ENCODE measurements around the gene TM4SF4.
"Not testable (repeated sequence)": the region's sequence is repeated elsewhere in the genome, so short reads cannot be mapped to it uniquely, and the experiment has no call there.

The TM4SF4 gene, protein sequence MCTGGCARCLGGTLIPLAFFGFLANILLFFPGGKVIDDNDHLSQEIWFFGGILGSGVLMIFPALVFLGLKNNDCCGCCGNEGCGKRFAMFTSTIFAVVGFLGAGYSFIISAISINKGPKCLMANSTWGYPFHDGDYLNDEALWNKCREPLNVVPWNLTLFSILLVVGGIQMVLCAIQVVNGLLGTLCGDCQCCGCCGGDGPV

DNA sequence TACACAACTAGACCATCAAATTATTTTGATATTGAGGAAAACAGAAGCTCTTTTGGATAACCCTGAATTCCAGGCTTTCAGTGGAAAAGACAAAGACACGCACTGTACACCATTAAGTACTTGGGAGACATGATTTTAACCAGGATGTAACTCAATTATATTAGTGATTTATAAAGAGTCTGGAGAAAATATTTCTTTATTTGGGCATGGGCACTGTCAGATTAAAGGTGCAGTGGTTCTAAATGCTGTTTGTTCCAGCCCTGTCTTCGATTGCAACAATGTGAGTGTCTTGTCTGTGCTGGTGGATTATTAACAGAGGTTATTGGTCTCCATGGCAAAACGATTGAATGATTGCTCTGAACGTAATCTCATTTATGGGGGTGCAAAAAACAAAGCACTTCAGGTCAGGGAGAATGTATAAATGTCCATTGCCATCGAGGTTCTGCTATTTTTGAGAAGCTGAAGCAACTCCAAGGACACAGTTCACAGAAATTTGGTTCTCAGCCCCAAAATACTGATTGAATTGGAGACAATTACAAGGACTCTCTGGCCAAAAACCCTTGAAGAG is at the start of gene TM4SF4:
TSS of gene TM4SF4 (plus strand) at position 448 of the 568 bp plus-strand sequence. CDS start 181 bp downstream, outside the sequence.
- DNase-seq, result no peak

DNA sequence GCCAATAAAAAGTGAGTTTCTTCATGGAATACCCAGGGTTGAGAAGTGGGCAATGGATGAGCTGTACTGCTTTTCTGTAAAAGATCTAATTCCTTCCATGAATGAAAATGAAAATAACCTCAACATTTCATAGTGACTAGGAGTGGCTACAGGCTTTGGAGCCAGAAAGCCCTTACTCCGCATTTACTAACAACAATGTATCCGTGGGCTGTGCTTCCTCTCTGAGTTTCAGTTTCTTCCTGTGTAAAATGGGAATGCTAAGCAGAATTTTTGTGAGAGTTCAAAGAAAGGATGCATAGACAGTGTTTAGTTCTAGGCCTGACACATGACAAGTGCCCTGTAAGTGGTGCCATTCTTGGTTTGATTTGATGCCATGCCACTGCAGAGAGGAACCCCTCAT is 49.6 kb upstream of the TM4SF4 start:
- DNase-seq, result no peak

DNA sequence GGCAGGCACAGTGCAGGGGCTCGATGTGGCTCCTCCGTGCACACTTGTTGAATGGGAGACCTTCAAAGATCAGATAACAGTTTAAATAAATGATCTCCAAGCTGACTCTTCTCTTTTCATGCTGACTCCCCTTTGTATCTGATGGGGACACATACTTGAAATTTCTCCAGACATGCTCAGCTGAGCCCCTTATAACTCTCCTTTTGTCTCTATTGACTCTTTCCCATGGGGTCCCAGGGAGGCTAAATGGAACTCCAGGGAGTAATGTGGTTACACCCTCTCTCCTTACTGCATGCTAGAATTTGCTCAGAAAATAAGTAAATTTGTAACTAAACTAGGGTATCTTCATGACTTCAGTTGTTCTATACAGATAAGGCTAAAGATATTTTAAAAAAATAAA is 48.2 kb upstream of the TM4SF4 start:
- no peak for DNase-seq

DNA sequence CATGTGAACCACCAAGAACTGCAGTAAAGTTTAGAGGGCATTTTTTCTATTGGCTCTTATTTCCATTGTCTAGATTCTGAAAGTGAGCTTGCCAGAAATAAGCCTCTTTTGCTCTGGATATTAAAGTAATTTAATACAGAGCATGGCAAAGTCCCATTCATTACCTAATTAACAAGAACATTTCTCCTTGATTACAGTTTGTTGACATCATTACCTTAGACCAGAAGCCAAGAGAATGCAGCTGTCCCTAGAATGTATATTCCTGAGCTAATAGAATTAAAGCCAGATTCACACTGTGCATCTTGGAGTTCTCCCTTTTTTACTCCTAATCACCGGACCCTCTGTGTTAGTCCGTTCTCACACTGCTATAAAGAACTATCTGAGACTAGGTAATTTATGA is 46.4 kb upstream of the TM4SF4 start:
- no peak for DNase-seq

DNA sequence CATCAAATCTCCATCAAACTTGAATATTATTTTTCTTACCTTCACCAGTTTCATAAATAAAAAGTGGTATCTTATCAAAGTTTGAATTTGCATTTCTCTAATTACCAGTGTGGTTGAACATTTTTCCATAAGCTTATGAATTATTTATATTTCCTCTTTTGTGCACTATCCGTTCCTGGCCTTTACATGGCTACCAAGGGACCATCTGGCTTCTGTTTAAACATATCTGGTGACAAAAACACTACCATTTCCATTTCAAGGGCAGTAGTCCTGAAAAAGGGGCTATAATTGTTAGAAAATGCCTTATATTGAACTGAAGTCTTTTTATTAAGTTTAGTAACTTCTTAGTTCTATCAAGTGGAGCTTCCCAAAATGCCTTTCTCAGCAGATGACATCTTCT is 44.3 kb upstream of the TM4SF4 start:
- DNase-seq, result no peak

DNA sequence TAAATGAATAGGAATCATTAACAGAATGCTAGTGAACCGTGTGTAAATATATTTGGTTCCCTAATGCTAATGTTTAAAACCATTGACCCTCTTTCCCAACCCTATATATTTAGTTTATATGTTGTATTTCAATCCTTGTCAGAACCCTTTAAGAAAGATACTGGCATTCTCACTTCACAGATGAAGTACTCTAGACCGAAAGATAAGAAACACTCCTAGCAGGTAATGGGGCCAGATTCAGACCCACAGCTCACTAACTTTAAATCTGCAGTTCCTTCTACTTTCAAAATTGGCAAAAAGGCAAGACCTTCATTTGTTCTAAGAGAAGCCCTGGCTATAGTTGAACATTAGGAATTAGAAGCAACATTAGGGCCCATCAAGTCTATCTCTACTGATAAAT is 42.3 kb upstream of the TM4SF4 start:
- no peak for DNase-seq

DNA sequence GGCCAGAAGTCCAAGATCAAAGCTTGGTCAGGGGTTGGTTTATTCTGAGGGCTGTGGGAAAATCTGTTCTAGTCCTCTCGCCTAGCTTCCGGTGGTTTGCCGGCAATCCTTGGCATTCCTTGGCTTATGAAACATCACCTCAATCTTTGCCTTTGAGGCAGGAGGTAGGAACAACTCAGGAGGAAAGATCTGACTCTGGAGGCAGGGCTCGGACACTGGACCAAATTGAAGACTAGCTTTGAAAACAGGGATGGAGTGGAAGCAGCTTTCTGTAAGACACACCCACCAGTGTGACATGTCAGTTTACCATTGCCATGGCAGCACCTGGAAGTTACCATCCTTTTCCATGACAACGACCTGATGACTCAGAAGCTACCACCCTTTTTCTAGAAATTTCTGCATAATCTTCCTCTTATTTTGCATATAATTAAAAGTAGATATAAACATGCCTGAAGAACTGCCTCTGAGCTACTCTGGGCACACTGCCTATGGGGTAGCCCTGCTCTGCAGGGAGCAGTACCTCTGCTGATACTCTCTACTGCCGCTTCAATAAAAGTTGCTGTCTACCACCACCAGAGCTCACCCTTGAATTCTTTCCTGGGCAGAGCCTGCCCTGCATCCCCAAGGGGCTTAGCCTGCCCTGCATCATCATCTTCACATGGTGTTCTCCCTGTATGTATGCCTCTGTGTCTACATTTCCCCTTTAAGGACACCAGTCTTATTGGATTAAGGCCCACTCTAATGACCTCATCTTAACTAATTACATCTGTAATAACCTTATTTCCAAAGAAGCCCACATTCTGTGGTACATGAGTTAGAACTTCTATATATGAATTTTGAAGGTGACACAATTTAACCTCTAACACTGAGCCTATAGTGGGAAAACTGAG is 38.3 kb upstream of the TM4SF4 start:
- no peak for DNase-seq

DNA sequence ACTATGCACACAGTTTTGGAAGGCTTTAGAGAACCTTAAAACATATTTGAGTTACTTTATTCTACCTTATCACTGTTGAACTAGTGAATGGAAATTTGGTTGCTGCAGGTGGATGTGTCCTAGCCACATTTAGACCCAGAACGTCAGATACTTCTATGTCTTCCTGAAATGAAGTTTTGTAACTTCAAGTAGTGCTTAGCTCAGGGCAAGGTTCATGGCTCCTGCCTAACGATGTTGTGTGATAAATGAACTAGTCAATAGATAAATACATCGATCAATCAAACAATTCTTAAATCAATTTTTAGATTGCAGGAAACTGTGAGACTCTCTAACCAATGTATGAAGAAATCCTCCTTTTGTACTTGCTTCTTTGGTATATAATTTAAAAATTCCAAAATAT is 37.2 kb upstream of the TM4SF4 start:
- DNase-seq, result no peak

DNA sequence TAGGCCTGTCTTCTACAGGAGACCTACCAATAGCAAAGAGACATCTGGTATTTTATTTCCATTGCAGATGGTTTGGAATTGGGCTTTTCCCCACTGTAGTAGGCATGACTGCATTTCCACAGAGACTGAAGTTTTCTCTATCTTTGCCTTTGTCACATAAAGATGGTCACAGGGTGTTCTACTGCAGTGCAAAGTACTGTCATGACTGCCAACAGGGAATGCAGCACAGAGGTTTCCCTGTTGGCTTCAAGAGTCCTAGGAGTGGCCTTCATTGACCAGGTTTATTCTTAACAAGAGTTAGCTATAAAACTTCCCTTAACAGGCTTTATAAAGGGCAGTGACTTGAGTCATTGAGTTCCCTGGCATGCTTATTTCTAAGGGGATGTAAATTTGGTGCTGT is 36.8 kb upstream of the TM4SF4 start:
- no peak for DNase-seq

DNA sequence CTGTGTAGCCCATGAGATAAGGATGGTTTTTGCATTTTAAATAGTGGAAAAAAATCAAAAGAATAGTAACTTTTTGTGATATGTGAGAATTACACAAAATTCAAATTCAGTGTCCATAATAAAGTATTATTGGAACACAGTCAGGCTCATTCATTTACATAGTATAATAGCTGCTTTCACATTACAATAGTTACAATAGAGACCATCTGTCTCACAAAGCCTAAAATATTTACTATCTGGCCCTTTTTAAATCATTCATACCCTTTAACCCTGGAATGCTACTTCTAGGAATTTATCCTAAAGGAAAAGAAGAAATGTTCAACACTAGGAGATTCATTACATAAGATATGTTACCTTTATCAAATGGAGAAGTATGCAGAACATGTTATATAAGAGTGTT is 35.5 kb upstream of the TM4SF4 start:
- DNase-seq, result no peak

DNA sequence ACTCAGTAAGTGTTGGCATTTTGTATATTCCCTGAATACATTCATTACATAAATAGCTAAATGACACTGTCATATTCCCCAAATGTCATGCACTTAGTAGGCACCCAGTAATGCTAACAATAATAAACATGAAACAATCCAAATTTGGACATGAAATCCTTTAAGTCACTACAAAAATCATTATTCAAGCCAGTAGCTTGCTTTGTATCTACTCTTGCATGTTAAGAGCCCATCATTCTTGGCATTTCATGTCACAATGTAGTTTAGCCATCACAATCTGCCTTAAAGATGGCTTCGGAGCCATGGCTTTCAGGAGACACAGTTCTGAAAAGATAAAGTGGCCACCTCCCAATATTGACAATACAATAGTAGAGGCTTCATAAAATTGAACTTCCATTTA is 32.9 kb upstream of the TM4SF4 start:
- no peak for DNase-seq

DNA sequence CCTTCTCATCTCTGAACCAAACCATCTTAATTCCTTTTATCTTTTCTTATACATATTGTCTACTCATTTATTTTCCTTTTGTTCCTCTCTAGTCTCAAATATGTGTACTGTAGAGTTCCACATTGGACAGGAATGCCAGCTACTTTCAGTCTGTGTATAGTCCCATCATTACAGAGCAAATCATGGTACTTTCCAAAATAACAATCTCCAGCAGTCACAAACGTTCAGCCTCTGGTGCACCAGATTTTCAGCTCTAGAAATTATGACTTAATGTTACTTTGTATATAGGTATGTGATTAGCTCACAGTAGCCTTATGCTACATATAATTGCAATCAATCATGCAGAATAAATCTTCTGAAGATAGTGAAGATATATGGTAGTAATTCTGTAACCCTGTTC is 32.5 kb upstream of the TM4SF4 start:
- DNase-seq, result no peak

DNA sequence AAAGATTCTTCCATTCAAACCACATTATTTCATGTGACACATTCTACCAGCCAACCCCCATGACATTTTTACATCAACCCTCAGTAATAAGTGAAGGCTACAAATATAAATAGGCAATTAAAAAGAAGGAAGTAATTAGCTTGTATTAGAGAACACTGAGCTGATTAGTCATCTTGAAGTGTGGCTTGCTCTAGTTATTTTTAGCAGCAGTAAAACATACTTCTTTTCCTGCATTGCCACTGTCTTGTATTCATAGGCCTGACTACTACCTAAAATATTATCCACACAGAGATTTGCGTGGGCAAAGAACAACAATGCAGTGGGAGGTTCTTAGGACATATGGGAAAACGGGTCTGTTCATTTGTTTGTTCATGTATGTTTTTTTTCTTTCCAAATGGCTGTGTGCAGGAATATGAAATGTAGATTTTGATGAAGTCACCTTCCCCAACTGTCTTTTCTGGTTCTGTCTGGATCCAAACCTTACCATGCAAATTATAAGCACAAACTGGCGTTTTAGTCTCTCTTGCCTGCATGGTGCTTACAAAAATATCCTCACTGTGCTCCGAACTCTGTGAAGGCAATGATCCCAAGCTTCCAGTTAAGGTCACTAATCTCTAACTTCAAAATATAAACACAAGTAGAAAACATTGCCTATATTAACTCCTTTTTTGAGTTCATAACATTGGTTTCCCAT is 31.5 kb upstream of the TM4SF4 start:
- no peak for DNase-seq

DNA sequence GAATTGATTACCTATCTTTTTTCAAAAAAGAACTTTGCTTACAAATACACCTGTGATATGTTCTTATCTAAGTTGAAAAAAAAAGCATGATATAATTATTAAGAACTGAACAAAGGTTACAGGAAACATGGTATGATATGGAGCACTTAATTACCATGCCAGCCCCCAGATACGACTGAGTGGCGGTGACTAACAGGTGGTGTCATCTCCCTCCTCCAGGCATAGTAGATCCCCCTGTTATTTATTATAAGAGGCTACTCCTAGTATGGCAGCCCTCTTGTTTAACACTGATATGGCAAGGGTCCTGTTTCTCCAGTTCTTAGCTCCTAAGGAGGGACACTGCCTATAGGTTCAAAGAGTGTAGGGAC is 31.0 kb upstream of the TM4SF4 start:
- DNase-seq, result no peak

DNA sequence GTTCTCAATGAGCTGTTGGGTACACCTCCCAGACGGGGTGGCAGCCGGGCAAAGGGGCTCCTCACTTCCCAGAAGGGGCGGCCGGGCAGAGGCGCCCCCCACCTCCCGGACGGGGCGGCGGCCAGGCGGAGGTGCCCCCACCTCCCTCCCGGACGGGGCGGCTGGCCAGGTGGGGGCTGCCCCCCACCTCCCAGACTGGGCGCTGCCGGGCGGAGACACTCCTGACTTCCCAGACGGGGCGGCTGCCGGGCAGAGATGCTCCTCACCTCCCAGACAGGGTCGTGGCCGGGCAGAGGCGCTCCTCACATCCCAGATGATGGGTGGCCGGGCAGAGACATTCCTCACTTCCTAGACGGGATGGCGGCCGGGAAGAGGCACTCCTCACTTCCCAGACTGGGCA is 29.6 kb upstream of the TM4SF4 start:
- not testable (repeated sequence) for DNase-seq

DNA sequence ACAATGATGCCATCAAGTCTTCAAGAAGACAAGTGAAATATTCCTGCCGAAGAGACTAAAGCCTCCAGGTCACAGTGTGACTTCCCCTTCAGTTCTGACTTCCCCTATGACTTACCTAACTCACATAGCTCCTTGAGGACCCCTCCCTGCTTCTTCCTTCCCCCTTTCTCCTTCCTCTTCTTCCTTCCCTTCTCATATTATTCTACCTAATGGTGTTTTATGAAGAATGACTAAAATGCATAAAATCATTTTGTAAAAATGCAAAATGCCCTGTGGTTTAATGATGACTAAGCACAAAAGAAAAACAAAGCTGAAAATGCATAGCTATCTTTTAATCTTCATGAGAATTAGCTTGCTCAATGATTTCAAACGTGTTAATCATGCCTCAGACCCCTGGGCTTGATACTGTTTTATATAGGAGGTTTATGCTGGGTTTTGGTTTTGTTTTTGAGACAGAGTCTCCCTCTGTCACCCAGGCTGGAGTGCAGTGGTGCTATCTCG is 26.1 kb upstream of the TM4SF4 start:
- DNase-seq, result no peak

DNA sequence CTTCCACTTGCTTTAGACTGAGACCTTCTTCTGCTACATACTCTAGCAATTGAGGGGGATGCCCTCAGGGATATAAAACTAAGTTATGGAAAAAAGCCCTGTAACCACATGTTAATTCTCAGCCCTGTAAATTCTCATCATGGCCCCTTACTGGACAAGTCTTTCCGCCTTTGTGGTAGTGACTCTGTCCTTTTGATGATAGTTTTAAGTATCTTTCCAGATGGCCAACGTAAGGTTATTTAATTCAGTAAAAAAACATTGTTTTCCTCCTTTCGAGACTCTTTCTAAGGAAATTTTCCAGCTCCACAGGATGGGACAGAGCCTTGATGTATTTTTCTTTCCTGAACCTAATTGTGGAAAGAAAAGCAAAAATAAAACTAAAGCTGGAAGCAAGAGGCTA is 25.3 kb upstream of the TM4SF4 start:
- no peak for DNase-seq

DNA sequence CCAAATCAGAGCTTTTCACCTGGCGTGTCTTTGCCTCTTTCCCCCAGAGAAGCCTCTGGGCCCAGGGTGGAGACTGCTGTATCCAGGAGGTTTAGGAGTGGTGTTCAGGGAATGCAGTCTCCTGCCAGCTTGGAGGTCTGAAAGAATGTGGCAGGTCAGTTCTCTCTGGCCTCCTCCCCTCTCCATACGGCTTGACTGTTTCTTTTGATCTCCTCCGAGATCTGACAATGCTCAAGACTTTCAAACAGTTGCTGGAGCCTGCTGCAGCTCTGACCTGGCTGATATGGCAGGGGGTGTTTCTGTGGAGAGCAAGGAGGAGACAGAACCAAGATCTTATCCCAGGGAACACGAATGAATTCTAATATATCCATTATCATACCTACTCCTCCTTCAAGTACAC is 24.7 kb upstream of the TM4SF4 start:
- no peak for DNase-seq

DNA sequence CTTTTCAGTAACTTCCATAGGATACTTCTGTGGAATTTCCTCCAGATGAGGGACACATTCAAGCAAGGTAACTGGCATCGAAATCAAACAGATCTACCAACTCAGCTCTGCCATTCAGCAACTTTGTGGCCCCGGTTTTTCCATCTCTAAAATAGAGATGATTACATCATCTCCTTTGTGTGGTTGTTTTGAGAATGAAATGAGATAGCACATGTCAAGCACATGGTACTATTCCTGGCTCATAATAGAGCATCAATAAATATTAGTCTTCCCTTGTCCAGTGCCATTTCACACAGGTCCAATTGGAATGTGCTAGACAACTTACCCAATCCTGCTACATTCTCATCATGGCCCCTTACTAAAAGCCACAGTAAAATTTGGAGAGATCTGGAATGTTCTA is 24.2 kb upstream of the TM4SF4 start:
- no peak for DNase-seq

DNA sequence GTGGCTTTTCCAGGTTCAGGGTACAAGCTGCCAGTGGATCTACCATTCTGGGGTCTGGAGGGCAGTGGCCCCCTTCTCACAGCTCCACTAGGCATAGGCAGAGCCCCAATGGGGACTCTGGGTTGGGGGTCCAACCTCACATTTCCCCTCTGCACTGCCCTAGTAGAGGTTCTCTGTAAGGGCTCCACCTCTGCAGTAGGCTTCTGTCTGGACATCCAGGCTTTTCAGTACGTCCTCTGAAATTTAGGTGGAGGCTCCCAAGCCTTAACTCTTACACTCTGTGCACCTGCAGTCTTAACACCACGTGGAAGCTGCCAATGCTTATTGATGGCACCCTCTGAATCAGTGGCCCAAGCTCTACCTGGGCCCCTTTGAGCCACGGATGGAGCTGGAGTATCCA is 22.5 kb upstream of the TM4SF4 start:
- no peak for DNase-seq

DNA sequence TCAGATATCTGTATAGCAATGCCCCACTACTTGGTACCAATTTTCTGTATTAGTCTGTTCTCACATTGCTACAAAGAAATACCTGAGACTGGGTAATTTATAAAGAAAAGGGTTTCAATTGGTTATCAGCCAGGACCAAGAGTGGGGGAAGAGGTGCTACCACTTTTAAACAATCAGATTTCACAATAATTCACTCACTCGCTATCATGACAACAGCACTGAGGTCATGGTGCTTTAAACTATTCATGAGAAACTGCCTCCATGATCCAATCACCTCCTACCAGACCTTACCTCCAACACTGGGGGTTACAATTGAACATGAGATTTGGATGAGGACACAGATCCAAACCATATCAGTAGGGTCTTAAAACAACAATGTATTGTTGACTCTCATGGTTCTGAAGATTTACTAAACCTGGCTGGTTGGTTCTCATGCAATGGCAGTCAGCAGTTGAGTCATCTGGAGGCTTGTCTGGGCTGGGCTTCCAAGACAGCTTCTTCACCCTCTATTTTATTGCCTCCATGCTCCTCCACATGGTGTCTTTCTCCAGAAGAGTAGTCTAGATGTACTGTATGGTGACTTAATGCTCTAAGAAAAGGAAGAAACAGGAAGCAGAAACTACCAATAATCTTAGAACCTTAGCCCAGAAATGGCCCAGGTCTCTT is 21.2 kb upstream of the TM4SF4 start:
- DNase-seq, result no peak

DNA sequence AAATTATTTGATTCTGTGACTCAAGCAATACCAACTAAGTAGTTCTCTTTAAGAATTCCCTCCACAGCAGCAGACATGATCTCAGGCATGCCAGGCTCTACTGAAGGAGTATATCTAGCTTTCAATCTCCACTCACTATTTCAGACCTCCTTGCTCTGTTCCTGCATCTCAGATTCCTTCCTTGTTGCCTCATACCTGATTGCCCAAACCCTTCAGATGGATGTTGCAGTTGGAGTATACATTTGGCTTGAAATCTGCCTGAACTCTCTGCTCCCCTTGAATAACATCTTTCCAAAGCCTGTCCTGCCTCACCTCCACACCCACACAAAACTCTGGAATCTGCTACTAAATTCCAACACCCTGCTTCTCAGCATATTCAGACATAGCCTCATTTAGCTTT is 19.8 kb upstream of the TM4SF4 start:
- DNase-seq, result no peak

DNA sequence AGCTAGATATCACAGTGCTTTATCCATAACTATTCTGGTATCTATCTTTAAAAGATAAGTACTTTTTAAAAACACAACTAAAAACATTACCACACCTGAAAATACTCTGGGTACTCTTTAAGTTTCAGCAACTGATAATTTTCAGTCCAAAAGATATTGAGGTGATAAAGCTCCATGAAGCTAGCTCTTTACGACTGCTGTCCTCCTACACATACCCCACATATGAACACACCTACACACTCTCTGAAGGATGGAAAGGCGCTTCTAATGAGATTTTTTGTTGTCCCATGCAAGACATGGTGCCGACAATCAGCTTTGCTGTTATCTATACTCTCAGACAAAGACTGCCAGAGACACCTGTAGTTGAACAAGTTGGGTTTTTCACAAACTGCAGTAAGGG is 19.1 kb upstream of the TM4SF4 start:
- no peak for DNase-seq

Measured in activated gamma-delta T cell treated with Interleukin-2 at 50 U/mL for 16 hours (primary cell).